ENCODE results near the gene LGALS3BP. TPM values are rescaled to one million over a fixed set of nuclear protein-coding genes. Genes with fewer than 3 reads are reported as not detected.
"Not testable (repeated sequence)": the region's sequence is repeated elsewhere in the genome, so short reads cannot be mapped to it uniquely, and the experiment has no call there.

LGALS3BP gene
- total RNA-seq, 1 donor: 51.4 TPM

GRCh38 chr17:78946131-78946530 lies 33.6 kb downstream of the LGALS3BP start:
- no peak for DNase-seq (ENCODE audit: low read depth in 2 of 3, low spot score in 2 of 3)

GRCh38 chr17:78945455-78945854 lies 34.3 kb downstream of the LGALS3BP start:
- DNase-seq (ENCODE audit: low read depth in 2 of 3, low spot score in 2 of 3): not testable (repeated sequence)

GRCh38 chr17:78944956-78945355 lies 34.8 kb downstream of the LGALS3BP start:
- DNase-seq (ENCODE audit: low read depth in 2 of 3, low spot score in 2 of 3): no peak

GRCh38 chr17:78944026-78944425 lies 35.7 kb downstream of the LGALS3BP start:
- no peak for DNase-seq (ENCODE audit: low read depth in 2 of 3, low spot score in 2 of 3)

GRCh38 chr17:78940708-78941107 lies 39.0 kb downstream of the LGALS3BP start:
- DNase-seq (ENCODE audit: low read depth in 2 of 3, low spot score in 2 of 3): no peak

GRCh38 chr17:78940258-78940657 lies 39.5 kb downstream of the LGALS3BP start:
- no peak for DNase-seq (ENCODE audit: low read depth in 2 of 3, low spot score in 2 of 3)

- DNase-seq (ENCODE audit: low read depth in 2 of 3, low spot score in 2 of 3): no peak
Measured at GRCh38 chr17:78939615-78940014, 40.1 kb downstream of the LGALS3BP start.

- DNase-seq (ENCODE audit: low read depth in 2 of 3, low spot score in 2 of 3): no peak
Measured at GRCh38 chr17:78937561-78937960, 42.2 kb downstream of the LGALS3BP start.

GRCh38 chr17:78935419-78936323 lies 44.1 kb downstream of the LGALS3BP start:
- no peak for DNase-seq (ENCODE audit: low read depth in 2 of 3, low spot score in 2 of 3)

GRCh38 chr17:78934681-78935418 lies 44.9 kb downstream of the LGALS3BP start:
- DNase-seq (ENCODE audit: low read depth in 2 of 3, low spot score in 2 of 3): no peak

- peak in 2 of 3 donors; percentile 49 to 53 for DNase-seq (ENCODE audit: low read depth in 2 of 3, low spot score in 2 of 3)
Measured at GRCh38 chr17:78933959-78934568, 45.7 kb downstream of the LGALS3BP start.

- peak in 2 of 3 donors; percentile 23 to 52 for DNase-seq (ENCODE audit: low read depth in 2 of 3, low spot score in 2 of 3)
Measured at GRCh38 chr17:78933025-78933958, 46.4 kb downstream of the LGALS3BP start.

GRCh38 chr17:78929908-78930775 lies 49.6 kb downstream of the LGALS3BP start:
- DNase-seq (ENCODE audit: low read depth in 2 of 3, low spot score in 2 of 3): no peak

- peak in 1 of 3 donors; percentile 31 for DNase-seq (ENCODE audit: low read depth in 2 of 3, low spot score in 2 of 3)
Measured at GRCh38 chr17:78925662-78926555, 53.8 kb downstream of the LGALS3BP start.

- DNase-seq (ENCODE audit: low read depth in 2 of 3, low spot score in 2 of 3): peak in 2 of 3 donors; percentile 84 to 89
Measured at GRCh38 chr17:78925234-78925633, 54.5 kb downstream of the LGALS3BP start, which contains the start of gene TIMP2. Gene TIMP2 (minus strand): TSS chr17:78925387. CDS start chr17:78925088, 299 bp downstream.

- no peak for DNase-seq (ENCODE audit: low read depth in 2 of 3, low spot score in 2 of 3)
Measured at GRCh38 chr17:78924481-78925151, 55.1 kb downstream of the LGALS3BP start.

- peak in 2 of 3 donors; percentile 59 to 63 for DNase-seq (ENCODE audit: low read depth in 2 of 3, low spot score in 2 of 3)
Measured at GRCh38 chr17:78923660-78924453, 55.9 kb downstream of the LGALS3BP start.

Measured in hematopoietic multipotent progenitor cell (in vitro differentiated cells).